ENCODE measurements around the gene TNFSF8. TPM values are rescaled to one million over a fixed set of nuclear protein-coding genes. Genes with fewer than 3 reads are reported as not detected.
A peak's percentile ranks its signal among the peaks of the same experiment; 100 is the strongest.

The TNFSF8 gene
- total and polyA plus RNA-seq, 2 of the 8 experiments (the other 6 are each of a cell fraction or from before 2014, with no cell fraction given) = not detected

GRCh38 chr9:114906922-114907571 lies 23.3 kb downstream of the TNFSF8 start (continued):
- TF ChIP-seq JUN (IDR thresholded peaks at IDR 0.05; ENCODE audit: low read depth, low read length) = no peak
- no peak for TF ChIP-seq GABPA (IDR thresholded peaks at IDR 0.05; ENCODE audit: borderline replicate concordance, insufficient read depth, low read length)
- no peak for TF ChIP-seq SUZ12 (IDR thresholded peaks at IDR 0.05; ENCODE audit: low read length)
- no peak for TF ChIP-seq MAFK (IDR thresholded peaks at IDR 0.05; ENCODE audit: low read depth, low read length)
- no peak for TF ChIP-seq FOSL1 (IDR thresholded peaks at IDR 0.05; ENCODE audit: insufficient read depth, low read depth, low read length)
- TF ChIP-seq CHD2 (IDR thresholded peaks at IDR 0.05; ENCODE audit: low read length) = no peak
- no peak for TF ChIP-seq RNF2 (IDR thresholded peaks at IDR 0.05; ENCODE audit: borderline replicate concordance, low read depth, low read length, missing control alignments, poor library complexity, severe bottlenecking)
- TF ChIP-seq TAF7 (optimal IDR thresholded peaks at IDR 0.05; ENCODE audit: borderline replicate concordance, low read depth, low read length) = peak; percentile 32
- peak; percentile 80 for TF ChIP-seq YY1 (IDR thresholded peaks at IDR 0.05; ENCODE audit: low read depth, low read length)
- no peak for TF ChIP-seq HDAC2 (IDR thresholded peaks at IDR 0.05; ENCODE audit: borderline replicate concordance in 1 of 2, low read depth in 2 of 2, low read length in 2 of 2)
- no peak for TF ChIP-seq NRF1 (IDR thresholded peaks at IDR 0.05; ENCODE audit: low read depth, low read length)
- no peak for TF ChIP-seq BRCA1 (IDR thresholded peaks at IDR 0.05; ENCODE audit: low read depth, low read length)
- 0 out of 2 replicates have a peak, but pooled peaks have one; percentile 40 for TF ChIP-seq ATF3 (IDR thresholded peaks at IDR 0.05; ENCODE audit: insufficient read depth, low read depth, low read length)
- no peak for TF ChIP-seq RBBP5 (IDR thresholded peaks at IDR 0.05; ENCODE audit: borderline replicate concordance, low read depth, low read length)
- no peak for TF ChIP-seq MAX (IDR thresholded peaks at IDR 0.05)
- no peak for TF ChIP-seq TEAD4 (IDR thresholded peaks at IDR 0.05; ENCODE audit: low read depth, low read length)
- TF ChIP-seq CTBP2 (IDR thresholded peaks at IDR 0.05; ENCODE audit: borderline replicate concordance, insufficient read depth, insufficient read length, low read length) = no peak
- TF ChIP-seq SRF (IDR thresholded peaks at IDR 0.05; ENCODE audit: low read depth, low read length) = no peak
- TF ChIP-seq SIRT6 (IDR thresholded peaks at IDR 0.05; ENCODE audit: low read length) = no peak
- TF ChIP-seq CEBPB (IDR thresholded peaks at IDR 0.05; ENCODE audit: low read depth, low read length) = no peak
- 0 out of 2 replicates have a peak, but pooled peaks have one; percentile 19 for TF ChIP-seq POU5F1 (IDR thresholded peaks at IDR 0.05; ENCODE audit: low read depth, low read length)
- no peak for TF ChIP-seq GTF2F1 (IDR thresholded peaks at IDR 0.05; ENCODE audit: borderline replicate concordance, low read depth, low read length)
- no peak for TF ChIP-seq SIN3A (conservative IDR thresholded peaks at IDR 0.05 in 1 of 2, IDR thresholded peaks at IDR 0.05 in 1 of 2; ENCODE audit: low read depth in 1 of 2, low read length in 2 of 2)

All from H1 (cell line).